Measurements from ENCODE around the gene EIF4B. TPM values are rescaled to one million over a fixed set of nuclear protein-coding genes. Genes with fewer than 3 reads are reported as not detected.
A peak's percentile ranks its signal among the peaks of the same experiment; 100 is the strongest.

EIF4B gene
- total RNA-seq, 1 experiment from 2014 or later = 445 TPM

DNA sequence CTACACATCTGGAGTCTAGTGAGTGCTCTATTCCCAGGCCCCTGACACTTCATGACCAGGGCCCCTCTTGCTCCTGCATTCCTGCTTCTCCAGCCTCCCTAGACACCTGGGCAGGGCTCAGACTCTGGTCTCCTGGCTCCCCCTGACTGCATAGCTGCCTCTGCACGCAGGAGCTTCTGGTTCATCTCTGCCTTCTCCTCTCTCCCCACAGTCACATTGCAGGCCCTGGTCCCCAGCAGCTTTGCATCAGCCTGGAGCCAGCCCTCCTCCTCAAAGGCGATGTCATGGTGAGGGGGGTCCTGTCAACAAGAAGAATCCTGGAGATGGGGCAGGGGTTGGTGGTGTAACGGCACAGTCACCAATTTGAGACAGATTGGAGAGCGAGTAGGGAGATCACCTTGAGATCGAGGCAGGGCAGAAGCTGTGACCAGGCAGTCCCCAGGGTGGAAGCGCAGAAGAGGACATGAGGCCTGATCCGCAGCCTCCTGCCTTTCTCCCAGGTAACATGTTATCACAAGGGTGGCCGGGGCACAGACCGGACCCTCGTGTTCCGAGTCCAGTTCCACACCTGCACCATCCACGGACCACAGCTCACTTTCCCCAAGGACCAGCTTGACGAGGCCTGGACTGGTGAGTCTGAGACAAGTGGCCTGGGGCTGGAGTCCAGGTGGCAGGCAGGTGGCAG is 51.7 kb downstream of the EIF4B start:
- TF ChIP-seq, protein P1, sequence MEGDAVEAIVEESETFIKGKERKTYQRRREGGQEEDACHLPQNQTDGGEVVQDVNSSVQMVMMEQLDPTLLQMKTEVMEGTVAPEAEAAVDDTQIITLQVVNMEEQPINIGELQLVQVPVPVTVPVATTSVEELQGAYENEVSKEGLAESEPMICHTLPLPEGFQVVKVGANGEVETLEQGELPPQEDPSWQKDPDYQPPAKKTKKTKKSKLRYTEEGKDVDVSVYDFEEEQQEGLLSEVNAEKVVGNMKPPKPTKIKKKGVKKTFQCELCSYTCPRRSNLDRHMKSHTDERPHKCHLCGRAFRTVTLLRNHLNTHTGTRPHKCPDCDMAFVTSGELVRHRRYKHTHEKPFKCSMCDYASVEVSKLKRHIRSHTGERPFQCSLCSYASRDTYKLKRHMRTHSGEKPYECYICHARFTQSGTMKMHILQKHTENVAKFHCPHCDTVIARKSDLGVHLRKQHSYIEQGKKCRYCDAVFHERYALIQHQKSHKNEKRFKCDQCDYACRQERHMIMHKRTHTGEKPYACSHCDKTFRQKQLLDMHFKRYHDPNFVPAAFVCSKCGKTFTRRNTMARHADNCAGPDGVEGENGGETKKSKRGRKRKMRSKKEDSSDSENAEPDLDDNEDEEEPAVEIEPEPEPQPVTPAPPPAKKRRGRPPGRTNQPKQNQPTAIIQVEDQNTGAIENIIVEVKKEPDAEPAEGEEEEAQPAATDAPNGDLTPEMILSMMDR (IDR thresholded peaks at IDR 0.05; ENCODE audit: insufficient read depth in 1 of 2, low read depth in 1 of 2, low read length in 1 of 2, severe bottlenecking in 1 of 2, unreplicated experiment in 1 of 2) = no peak
- intact Hi-C loops (cut with micrococcal nuclease; ENCODE audit: unreplicated experiment) = no loop called here
- no peaks in the 10 kb centered on the region for H3K36me3 ChIP-seq (ENCODE audit: control insufficient read depth, insufficient read depth, low read length)
- ChIA-PET POLR2A (no interaction called here), CTCF (interaction anchor here (2.1 kb wide), 1 partner anchor 8 kb away, joined by 8 read pairs; no protein-coding TSS in a partner anchor)
- H3K4me1 Mint-ChIP-seq (ENCODE audit: low read depth, unreplicated experiment) = peaks cover 7% of the 10 kb centered on the region
- H3K27ac Mint-ChIP-seq (ENCODE audit: unreplicated experiment) = no peak overlapping the region
- no peaks in the 10 kb centered on the region for H3K27me3 ChIP-seq (replicated peaks; ENCODE audit: control insufficient read depth, insufficient read depth, low read length)
- no peak overlapping the region for H3K4me3 Mint-ChIP-seq (ENCODE audit: unreplicated experiment)
- BruUV-seq (replicated peaks) = no TSS peak
- H3K4me3 ChIP-seq (ENCODE audit: low read depth, low read length) = no peak overlapping the region
- DNase-seq = no peak
- no peaks in the 10 kb centered on the region for H3K27me3 Mint-ChIP-seq (ENCODE audit: insufficient read depth, unreplicated experiment)
- no peaks in the 10 kb centered on the region for H3K9me3 Mint-ChIP-seq (ENCODE audit: unreplicated experiment)
- peaks cover 29% of the 10 kb centered on the region for H3K36me3 Mint-ChIP-seq (ENCODE audit: insufficient read depth, unreplicated experiment)
- H3K9me3 ChIP-seq = no peaks in the 10 kb centered on the region
- peaks cover 8% of the 10 kb centered on the region; the same call in 1 of the 2 replicates for H3K4me1 ChIP-seq

DNA sequence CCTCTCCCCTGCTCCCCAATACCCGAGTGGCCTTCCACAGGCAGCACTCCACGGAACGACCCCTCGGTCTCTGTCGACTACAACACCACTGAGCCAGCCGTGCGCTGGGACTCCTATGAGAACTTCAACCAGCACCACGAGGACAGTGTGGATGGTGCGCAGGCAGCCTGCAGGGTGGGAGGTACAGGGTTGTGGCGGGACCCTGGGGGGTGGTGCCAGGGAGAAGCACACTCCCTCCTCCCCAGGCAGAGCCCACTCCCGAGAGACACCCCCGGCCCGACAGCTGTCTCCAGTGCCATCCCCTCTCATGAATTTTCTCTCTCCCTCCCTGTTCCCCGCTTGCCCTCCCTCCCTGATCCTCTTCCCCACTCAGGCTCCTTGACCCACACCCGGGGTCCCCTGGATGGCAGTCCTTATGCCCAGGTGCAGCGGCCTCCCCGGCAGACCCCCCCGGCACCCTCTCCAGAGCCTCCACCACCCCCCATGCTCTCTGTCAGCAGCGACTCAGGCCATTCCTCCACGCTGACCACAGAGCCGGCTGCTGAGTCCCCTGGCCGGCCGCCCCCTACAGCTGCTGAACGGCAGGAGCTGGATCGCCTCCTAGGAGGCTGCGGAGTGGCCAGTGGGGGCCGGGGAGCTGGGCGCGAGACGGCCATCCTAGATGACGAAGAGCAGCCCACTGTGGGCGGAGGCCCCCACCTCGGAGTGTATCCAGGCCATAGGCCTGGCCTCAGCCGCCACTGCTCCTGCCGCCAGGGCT is 52.6 kb downstream of the EIF4B start:
- H3K9me3 Mint-ChIP-seq (ENCODE audit: unreplicated experiment) = no peaks in the 10 kb centered on the region
- Histone ChIP-seq H3K36me3 (ENCODE audit: control insufficient read depth, insufficient read depth, low read length) (no peaks in the 10 kb centered on the region), H3K4me3 (ENCODE audit: low read depth, low read length) (no peak overlapping the region), H3K27me3 (replicated peaks; ENCODE audit: control insufficient read depth, insufficient read depth, low read length) (no peaks in the 10 kb centered on the region), H3K9me3 (no peaks in the 10 kb centered on the region), H3K4me1 (0 out of 2 replicates have a peak, but pooled peaks cover 4% of the 10 kb centered on the region)
- H3K27me3 Mint-ChIP-seq (ENCODE audit: insufficient read depth, unreplicated experiment) = no peaks in the 10 kb centered on the region
- H3K36me3 Mint-ChIP-seq (ENCODE audit: insufficient read depth, unreplicated experiment) = peaks cover 23% of the 10 kb centered on the region
- intact Hi-C loops (cut with micrococcal nuclease; ENCODE audit: unreplicated experiment) = no loop called here
- peak in 1 of 2 experiments; percentile 31 for DNase-seq
- H3K4me3 Mint-ChIP-seq (ENCODE audit: unreplicated experiment) = no peak overlapping the region
- H3K27ac Mint-ChIP-seq (ENCODE audit: unreplicated experiment) = no peak overlapping the region
- BruUV-seq (replicated peaks) = no TSS peak
- CTCF ChIA-PET = interaction anchor here (0.6 kb wide), 1 partner anchor 20 kb away, joined by 4 read pairs; no protein-coding TSS in a partner anchor
- H3K4me1 Mint-ChIP-seq (ENCODE audit: low read depth, unreplicated experiment) = peaks cover under 1% of the 10 kb centered on the region
- TF ChIP-seq, protein P1 (IDR thresholded peaks at IDR 0.05; ENCODE audit: insufficient read depth in 1 of 2, low read depth in 1 of 2, low read length in 1 of 2, severe bottlenecking in 1 of 2, unreplicated experiment in 1 of 2) = no peak
- POLR2A ChIA-PET = no interaction called here

DNA sequence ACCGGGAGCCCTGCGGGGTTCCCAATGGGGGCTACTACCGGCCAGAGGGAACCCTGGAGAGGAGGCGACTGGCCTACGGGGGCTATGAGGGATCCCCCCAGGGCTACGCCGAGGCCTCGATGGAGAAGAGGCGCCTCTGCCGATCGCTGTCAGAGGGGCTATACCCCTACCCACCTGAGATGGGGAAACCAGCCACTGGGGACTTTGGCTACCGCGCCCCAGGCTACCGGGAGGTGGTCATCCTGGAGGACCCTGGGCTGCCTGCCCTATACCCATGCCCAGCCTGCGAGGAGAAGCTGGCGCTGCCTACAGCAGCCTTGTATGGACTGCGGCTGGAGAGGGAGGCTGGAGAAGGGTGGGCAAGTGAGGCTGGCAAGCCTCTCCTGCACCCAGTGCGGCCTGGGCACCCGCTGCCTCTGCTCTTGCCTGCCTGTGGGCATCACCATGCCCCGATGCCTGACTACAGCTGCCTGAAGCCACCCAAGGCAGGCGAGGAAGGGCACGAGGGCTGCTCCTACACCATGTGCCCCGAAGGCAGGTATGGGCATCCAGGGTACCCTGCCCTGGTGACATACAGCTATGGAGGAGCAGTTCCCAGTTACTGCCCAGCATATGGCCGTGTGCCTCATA is 53.3 kb downstream of the EIF4B start:
- Mint-ChIP-seq H3K36me3 (ENCODE audit: insufficient read depth, unreplicated experiment) (peaks cover 16% of the 10 kb centered on the region), H3K27me3 (ENCODE audit: insufficient read depth, unreplicated experiment) (no peaks in the 10 kb centered on the region), H3K4me1 (ENCODE audit: low read depth, unreplicated experiment) (no peaks in the 10 kb centered on the region), H3K4me3 (ENCODE audit: unreplicated experiment) (no peak overlapping the region), H3K27ac (ENCODE audit: unreplicated experiment) (no peak overlapping the region), H3K9me3 (ENCODE audit: unreplicated experiment) (no peaks in the 10 kb centered on the region)
- POLR2A ChIA-PET = interaction anchor here (0.6 kb wide), 1 partner anchor 172 kb away, joined by 3 read pairs; no protein-coding TSS in a partner anchor
- Histone ChIP-seq H3K4me3 (ENCODE audit: low read depth, low read length) (no peak overlapping the region), H3K4me1 (0 out of 2 replicates have a peak, but pooled peaks cover 4% of the 10 kb centered on the region), H3K27me3 (replicated peaks; ENCODE audit: control insufficient read depth, insufficient read depth, low read length) (no peaks in the 10 kb centered on the region), H3K9me3 (no peaks in the 10 kb centered on the region), H3K36me3 (ENCODE audit: control insufficient read depth, insufficient read depth, low read length) (no peaks in the 10 kb centered on the region)
- no peak for DNase-seq
- CTCF ChIA-PET = interaction anchor here (0.6 to 1.1 kb wide), 2 partner anchors 11 to 19 kb away, joined by 3 to 4 read pairs; no protein-coding TSS in a partner anchor
- no TSS peak for BruUV-seq (replicated peaks)
- TF ChIP-seq, protein P1 (IDR thresholded peaks at IDR 0.05; ENCODE audit: insufficient read depth in 1 of 2, low read depth in 1 of 2, low read length in 1 of 2, severe bottlenecking in 1 of 2, unreplicated experiment in 1 of 2) = no peak
- intact Hi-C loops (cut with micrococcal nuclease; ENCODE audit: unreplicated experiment) = no loop called here
